ENCODE results near the gene SIK3.

DNA sequence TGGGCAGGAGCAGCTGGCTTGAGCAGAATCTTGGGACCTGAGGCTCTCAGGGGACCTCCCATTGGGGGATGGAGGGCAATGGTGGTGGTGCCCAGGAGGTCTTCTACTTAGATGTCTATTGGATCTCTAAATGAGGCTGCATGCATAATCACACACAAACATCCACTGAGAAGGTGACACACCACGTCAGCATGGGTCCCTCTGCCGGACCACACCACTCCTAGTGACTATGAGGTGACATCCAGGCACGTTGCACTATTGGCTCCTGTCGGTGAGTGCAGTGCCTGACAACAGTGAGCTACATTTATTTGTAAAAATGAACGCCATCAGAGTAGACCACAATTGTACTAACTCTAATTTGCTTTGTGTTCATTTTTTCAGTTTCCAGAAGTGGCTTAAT, 272.8 kb downstream of the SIK3 start:
- TF ChIP-seq CTCF (IDR thresholded peaks at IDR 0.05; ENCODE audit: extremely low read depth in 1 of 2, insufficient read depth in 1 of 2, low read depth in 1 of 2, low read length in 2 of 2) (no peak), POLR2AphosphoS5 (IDR thresholded peaks at IDR 0.05; ENCODE audit: insufficient read depth, low read depth, low read length) (no peak)

All from endothelial cell of umbilical vein (primary cell).